Measurements from ENCODE around the gene GRN. TPM values are rescaled to one million over a fixed set of nuclear protein-coding genes. Genes with fewer than 3 reads are reported as not detected.

GRN gene
- total RNA-seq, 1 donor from 2014 or later: 144 TPM

- Mint-ChIP-seq H3K9me3 (no peaks in the 10 kb centered on the region), H3K36me3 (no peaks in the 10 kb centered on the region), H3K4me3 (no peak overlapping the region), H3K27ac (no peak overlapping the region), H3K27me3 (ENCODE audit: low read depth) (peaks cover 25% of the 10 kb centered on the region), H3K4me1 (peaks cover 9% of the 10 kb centered on the region)
- DNase-seq (ENCODE audit: low spot score in 2 of 2, unreplicated experiment in 2 of 2): no peak
- TF ChIP-seq, protein P1, sequence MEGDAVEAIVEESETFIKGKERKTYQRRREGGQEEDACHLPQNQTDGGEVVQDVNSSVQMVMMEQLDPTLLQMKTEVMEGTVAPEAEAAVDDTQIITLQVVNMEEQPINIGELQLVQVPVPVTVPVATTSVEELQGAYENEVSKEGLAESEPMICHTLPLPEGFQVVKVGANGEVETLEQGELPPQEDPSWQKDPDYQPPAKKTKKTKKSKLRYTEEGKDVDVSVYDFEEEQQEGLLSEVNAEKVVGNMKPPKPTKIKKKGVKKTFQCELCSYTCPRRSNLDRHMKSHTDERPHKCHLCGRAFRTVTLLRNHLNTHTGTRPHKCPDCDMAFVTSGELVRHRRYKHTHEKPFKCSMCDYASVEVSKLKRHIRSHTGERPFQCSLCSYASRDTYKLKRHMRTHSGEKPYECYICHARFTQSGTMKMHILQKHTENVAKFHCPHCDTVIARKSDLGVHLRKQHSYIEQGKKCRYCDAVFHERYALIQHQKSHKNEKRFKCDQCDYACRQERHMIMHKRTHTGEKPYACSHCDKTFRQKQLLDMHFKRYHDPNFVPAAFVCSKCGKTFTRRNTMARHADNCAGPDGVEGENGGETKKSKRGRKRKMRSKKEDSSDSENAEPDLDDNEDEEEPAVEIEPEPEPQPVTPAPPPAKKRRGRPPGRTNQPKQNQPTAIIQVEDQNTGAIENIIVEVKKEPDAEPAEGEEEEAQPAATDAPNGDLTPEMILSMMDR (IDR thresholded peaks at IDR 0.05; ENCODE audit: unreplicated experiment): no peak
Measured at GRCh38 chr17:44379887-44380286, 34.8 kb downstream of the GRN start.

GRCh38 chr17:44380767-44381166 lies 35.7 kb downstream of the GRN start:
- Mint-ChIP-seq H3K27ac (no peak overlapping the region), H3K27me3 (ENCODE audit: low read depth) (peaks cover 28% of the 10 kb centered on the region), H3K9me3 (no peaks in the 10 kb centered on the region), H3K4me1 (peaks cover 11% of the 10 kb centered on the region), H3K36me3 (no peaks in the 10 kb centered on the region), H3K4me3 (no peak overlapping the region)
- no peak for DNase-seq (ENCODE audit: low spot score in 2 of 2, unreplicated experiment in 2 of 2)
- TF ChIP-seq, protein P1 (IDR thresholded peaks at IDR 0.05; ENCODE audit: unreplicated experiment): no peak

DNA sequence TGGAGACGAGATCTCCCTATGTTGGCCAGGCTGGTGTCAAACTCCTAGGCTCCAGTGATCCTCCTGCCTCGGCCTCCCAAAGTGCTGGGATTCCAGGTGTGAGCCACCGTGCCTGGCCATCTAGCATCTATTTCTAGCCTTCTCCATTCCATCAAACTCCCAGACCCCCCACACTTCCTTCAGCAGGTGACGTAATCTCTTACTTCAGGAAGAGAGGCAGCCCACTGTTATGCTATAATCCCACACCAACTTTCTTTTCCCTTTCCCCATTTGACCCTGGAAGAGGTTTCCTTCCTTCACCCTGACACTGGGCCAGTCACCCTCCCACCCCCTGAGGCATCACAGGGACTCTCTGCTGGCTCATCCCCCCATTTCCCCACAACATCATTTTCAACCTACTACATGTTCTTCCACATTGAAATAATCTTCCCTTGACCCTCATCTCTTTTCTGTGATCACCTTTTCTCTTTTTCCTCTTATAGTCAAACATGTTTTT lies 36.8 kb downstream of the GRN start:
- H3K36me3 Mint-ChIP-seq: no peaks in the 10 kb centered on the region
- H3K9me3 Mint-ChIP-seq: no peaks in the 10 kb centered on the region
- DNase-seq (ENCODE audit: low spot score in 2 of 2, unreplicated experiment in 2 of 2): no peak
- peaks cover 34% of the 10 kb centered on the region for H3K27me3 Mint-ChIP-seq (ENCODE audit: low read depth)
- H3K4me1 Mint-ChIP-seq: peaks cover 13% of the 10 kb centered on the region
- TF ChIP-seq, protein P1 (IDR thresholded peaks at IDR 0.05; ENCODE audit: unreplicated experiment): no peak
- H3K27ac Mint-ChIP-seq: no peak overlapping the region
- H3K4me3 Mint-ChIP-seq: no peak overlapping the region

DNA sequence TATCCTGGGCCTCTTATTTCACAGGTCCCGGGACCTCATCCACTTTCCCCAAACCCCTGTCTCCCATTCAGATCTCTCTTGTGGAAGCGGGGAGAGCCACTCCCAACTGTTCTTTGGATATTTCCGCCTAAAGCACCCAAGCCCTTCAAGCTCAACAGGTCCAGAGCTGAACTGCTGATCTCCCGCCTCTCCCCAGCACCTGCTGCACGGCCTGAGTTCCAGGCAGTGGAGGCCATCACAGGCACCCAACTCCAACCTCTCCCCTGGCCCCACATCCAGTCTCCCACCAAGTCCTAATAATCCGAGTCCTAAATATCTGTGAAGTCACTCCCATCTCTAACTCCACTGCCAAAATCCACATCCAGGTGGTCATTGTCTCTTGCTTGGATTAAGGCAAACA lies 37.8 kb downstream of the GRN start:
- TF ChIP-seq, protein P1 (IDR thresholded peaks at IDR 0.05; ENCODE audit: unreplicated experiment): no peak
- DNase-seq (ENCODE audit: low spot score in 2 of 2, unreplicated experiment in 2 of 2): no peak
- H3K4me3 Mint-ChIP-seq: no peak overlapping the region
- no peak overlapping the region for H3K27ac Mint-ChIP-seq
- peaks cover 35% of the 10 kb centered on the region for H3K27me3 Mint-ChIP-seq (ENCODE audit: low read depth)
- no peaks in the 10 kb centered on the region for H3K36me3 Mint-ChIP-seq
- no peaks in the 10 kb centered on the region for H3K9me3 Mint-ChIP-seq
- H3K4me1 Mint-ChIP-seq: peaks cover 13% of the 10 kb centered on the region

DNA sequence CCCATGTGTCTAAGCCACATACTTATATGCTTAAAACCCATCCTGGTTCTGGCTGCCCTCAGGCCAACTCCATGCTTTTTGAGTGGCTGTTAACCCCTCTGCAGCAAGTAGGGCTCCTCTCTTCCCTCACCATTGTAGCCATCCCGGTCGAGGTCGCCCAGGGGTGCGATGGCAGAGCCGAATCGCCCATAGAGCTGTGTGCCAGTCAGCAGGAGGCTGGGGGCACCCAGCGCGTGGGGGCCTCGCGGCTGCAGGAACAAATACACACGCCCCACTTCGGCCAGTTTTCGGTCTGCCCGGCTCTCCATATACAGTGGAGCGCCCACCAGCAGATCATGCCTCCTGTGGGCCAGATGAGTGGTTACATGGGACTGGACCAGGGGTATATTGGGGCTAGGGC lies 38.3 kb downstream of the GRN start:
- H3K27ac Mint-ChIP-seq: no peak overlapping the region
- peaks cover 35% of the 10 kb centered on the region for H3K27me3 Mint-ChIP-seq (ENCODE audit: low read depth)
- no peak overlapping the region for H3K4me3 Mint-ChIP-seq
- no peak for DNase-seq (ENCODE audit: low spot score in 2 of 2, unreplicated experiment in 2 of 2)
- peaks cover 13% of the 10 kb centered on the region for H3K4me1 Mint-ChIP-seq
- no peaks in the 10 kb centered on the region for H3K9me3 Mint-ChIP-seq
- TF ChIP-seq, protein P1 (IDR thresholded peaks at IDR 0.05; ENCODE audit: unreplicated experiment): no peak
- no peaks in the 10 kb centered on the region for H3K36me3 Mint-ChIP-seq

DNA sequence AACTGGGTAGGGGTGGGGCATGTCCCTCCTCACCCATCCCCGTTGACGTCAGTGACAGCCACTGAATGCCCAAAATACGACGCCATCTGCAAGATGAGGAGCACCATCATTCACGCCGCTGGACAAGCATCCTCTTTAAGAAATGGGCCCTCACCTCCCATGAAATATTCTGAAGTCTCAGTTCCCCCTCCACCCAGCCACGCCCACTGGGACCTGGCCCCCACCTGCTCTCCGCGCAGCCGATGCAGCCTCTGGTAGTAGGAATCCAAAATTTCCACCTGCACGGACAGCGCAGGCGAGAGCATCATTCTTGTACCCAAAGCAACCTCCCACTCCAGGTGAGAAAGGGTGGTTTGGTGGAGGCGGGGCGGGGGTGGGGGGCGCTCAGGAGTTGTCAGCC lies 38.8 kb downstream of the GRN start:
- peaks cover 13% of the 10 kb centered on the region for H3K4me1 Mint-ChIP-seq
- H3K27me3 Mint-ChIP-seq (ENCODE audit: low read depth): peaks cover 35% of the 10 kb centered on the region
- DNase-seq (ENCODE audit: low spot score in 2 of 2, unreplicated experiment in 2 of 2): no peak
- no peaks in the 10 kb centered on the region for H3K9me3 Mint-ChIP-seq
- H3K4me3 Mint-ChIP-seq: no peak overlapping the region
- TF ChIP-seq, protein P1 (IDR thresholded peaks at IDR 0.05; ENCODE audit: unreplicated experiment): no peak
- H3K36me3 Mint-ChIP-seq: no peaks in the 10 kb centered on the region
- H3K27ac Mint-ChIP-seq: no peak overlapping the region
